ENCODE data around the gene EML6. TPM values are rescaled to one million over a fixed set of nuclear protein-coding genes. Genes with fewer than 3 reads are reported as not detected.

EML6 gene

Small RNA genes within 50 kb of the gene (small RNA-seq; reads per million reads assigned to genes)
- gene RNU6-433P (ENCODE audit: insufficient read depth): not detected
- gene RNU7-81P (ENCODE audit: insufficient read depth): not detected

Measured in mesendoderm (in vitro differentiated cells).